Stimulated activated CD4-positive, alpha-beta T cell treated with anti-CD3 and anti-CD28 coated beads, Interleukin-2, amount 100 ng/mL, for 24 hours (primary cell): ENCODE data around the gene FCHO2.

Experiments used
- DNase-seq, 2 donors: peaks; one replicate each; pipeline ENCODE4 v3.0.0-alpha.2; 2020

FCHO2 gene

DNA sequence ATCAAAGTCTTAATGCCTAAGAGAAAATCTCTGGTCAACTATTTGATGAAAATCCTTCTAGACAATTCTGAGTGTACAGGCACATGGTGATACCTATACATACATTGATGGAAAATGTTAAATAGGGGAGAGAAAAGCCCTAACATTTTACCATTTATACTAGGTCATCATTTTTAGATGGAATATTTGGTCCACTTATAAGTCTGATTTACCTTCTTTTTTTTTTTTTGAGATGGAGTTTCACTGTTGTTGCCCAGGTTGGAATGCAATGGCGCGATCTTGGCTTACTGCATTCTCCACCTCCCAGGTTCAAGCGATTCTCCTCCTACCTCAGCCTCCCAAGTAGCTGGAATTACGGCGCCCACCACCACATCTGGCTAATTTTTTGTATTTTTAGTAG, 81.7 kb downstream of the FCHO2 start:
- no peak for DNase-seq

DNA sequence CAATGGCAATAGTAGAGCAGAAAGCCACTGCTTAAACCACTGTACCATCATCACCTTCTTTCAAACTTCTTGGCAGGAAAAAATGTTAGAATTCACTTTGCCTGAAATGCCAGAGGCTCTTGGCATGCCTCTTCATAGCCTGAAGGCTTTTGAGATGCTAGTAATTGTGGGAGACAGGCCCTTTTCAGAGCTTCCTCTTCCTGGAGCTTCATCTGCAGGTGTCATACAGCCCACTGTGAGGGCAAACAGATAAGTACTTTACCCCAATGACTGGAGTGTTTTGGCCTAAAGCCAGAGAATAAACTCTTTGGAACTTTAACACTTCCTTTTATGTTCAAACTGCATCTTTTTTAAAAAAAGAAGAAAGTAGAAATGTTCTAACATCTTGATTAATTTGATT, 83.2 kb downstream of the FCHO2 start:
- no peak for DNase-seq

DNA sequence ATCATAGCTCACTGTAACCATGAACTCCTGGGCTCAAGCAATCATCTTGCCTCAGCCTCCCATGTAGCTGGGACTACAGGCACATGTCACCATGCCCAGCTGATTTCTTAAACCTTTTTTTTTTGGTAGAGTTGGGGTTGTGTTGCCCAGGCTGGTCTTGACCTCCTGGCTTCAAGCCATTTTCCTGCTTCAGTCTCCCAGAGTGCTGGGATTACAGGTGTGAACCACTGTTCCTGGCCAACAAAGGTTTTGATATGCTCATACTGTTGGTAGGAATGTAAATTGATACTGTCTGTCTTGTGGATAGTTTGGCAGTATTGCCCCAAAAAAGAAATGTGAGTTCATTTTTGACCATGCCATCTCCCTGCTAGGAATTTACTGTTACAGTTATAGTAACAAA, 87.2 kb downstream of the FCHO2 start:
- no peak for DNase-seq

DNA sequence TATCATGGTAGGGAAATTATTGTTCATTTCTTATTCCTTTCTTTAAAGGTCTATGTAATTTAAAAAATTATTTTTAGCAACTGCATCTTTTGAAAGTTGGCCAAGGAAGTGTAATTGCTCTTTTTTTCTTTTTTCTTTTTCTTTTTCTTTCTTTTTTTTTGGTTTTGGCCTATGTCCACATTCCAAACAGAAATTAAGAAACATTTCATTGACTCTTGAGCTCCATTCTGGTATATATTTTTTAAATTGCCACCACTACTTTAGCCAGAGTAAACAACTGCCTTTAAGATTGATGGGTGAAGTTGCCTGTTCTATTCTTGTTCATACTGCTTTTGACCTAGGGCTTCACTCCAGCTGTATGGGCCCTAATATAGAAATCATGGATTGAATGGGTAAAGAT, 88.7 kb downstream of the FCHO2 start:
- no peak for DNase-seq

DNA sequence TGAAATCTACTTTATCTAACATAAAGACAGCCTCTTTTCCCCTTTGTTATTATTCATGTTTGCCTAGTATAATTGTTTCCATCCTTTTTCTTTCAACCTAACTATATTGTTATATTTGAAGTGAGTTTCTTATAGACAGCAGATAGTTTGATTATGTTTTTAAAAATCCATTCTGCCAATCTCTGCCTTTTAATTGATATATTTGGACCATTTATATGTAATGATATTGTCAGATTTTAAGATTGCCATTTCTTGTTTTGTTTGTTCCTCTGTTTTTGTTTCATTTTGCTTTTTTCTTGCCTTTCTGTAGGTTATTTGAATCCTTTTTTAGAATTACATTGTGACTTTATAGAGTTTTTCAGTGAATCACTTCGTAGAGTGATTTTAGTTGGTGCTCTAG, 89.8 kb downstream of the FCHO2 start:
- no peak for DNase-seq

DNA sequence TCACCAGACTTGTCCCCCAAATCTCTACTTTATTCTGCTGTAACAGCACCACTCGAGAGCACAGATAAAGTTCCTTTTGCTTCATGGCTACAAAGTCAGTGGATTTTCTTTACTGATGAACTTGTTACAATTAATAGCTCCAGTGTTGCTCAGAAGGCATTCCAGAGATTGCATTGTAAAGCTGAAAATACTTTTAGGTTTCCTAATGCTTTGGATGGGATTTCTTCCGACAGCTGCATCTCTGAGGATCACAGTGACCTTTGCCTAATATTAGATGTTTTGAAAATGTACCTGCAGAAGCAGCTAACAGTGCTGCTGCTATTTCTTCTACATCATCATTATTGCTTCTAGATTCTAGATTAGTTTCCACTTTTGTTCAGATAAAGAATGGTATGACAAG, 105.8 kb downstream of the FCHO2 start:
- DNase-seq, result no peak

DNA sequence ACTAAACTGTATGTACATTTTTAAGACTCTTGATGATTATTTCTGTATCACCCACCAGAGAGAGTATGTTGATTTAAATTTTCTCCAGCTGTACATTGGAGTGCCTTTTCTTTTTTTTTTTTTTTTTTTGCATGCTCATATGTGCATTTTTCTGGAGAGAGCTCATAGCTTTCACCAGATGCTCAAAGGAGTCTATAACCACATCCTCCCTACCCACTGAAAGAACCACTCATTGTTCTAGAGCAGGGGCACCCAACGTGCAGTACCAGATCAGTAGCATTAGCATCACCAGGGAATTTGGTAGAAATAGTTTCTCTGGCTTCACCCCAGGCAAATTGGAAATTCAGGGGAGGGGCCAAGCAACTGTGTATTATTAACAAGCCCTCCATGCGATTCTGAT, 110.6 kb downstream of the FCHO2 start:
- no peak for DNase-seq

DNA sequence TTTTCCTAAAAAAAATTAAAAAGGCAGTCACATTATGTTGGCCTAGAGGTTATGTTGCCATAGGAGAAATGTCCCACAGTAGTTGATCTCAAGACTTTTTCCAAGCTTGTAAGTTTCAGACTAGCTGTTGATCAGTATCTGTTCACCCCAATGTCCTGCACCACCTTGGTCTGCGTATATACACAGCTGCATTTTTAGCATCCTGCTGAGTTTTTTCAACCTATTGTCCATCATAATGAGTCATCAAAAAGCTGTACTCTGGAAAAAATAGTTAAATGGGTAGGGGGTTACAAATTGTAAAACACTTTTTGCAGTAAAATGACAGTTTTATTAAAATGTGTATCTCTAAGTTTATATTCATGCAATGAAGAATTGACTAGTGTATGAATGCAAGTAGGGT, 111.4 kb downstream of the FCHO2 start:
- no peak for DNase-seq

DNA sequence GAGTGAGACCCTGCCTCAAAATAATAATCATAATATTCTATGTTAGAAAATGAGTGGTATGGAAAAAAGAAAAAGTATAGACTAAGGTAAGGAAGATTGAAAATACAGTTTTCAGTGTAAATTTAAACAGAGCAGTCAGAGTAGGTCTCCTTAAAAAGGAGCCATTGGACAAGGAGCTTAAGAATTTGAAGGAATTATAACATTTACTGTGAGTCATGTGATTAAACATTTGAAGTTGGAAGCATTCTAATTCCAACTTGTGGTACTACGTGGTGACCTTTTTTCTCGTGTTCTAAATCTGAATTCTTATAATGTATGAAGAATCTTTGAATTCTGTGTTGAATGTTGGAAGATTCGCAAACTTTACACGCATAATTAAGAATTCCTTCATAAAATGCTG, 125.3 kb downstream of the FCHO2 start:
- no peak for DNase-seq

DNA sequence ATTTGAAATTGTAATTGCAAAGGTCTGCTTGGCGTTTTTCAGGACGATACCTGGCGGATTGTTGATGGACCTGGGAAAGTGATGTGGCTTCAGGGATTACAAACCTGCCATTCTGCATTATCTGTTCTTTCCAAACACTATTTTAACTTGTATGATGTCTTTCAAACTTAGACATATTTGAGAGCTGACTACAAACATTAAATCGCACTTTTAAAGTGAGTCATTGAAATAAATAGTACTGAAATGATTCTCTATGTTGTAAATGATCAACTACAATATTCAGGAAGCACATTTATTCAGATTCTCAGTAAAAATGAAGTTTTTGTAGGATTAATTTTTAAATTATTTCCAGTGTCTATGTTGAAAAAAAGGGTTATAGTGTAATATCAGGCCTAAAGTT, 132.2 kb downstream of the FCHO2 start:
- DNase-seq, result no peak

DNA sequence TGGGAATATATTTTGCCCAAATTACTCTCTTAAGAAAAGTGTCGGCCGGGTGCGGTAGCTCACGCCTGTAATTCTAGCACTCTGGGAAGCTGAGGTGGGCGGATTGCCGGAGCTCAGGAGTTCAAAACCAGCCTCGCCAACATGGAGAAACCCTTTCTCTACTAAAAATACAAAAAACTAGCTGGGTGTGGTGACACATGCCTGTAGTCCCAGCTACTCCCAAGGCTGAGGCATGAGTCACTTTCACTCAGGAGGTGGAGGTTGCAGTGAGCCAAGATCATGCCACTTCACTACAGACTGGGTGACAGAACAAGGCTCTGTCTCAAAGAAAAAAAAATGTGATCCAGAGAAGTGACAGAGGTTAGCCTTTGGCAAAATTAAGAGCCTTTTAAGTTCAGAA, 138.1 kb downstream of the FCHO2 start:
- peak in 1 of 2 donors; percentile 4 for DNase-seq

DNA sequence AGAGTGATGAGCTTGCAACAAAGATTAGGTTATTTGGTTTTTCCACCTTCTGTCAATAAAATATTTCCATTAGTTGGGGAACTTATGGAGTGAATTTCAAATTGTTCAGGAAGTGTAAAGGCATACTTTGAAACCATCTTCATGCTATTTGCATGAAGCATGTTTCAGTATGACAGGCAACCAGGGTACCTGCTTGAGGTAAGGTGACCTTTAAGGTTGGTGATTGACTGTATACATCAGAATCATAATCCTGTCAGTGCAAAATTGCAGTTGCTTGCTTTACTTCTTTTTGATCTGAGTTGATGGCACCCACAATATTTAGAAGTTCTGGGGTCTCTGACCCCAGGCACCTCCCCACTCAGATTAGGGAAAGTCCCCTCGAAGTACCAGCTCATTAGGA, 138.6 kb downstream of the FCHO2 start:
- DNase-seq, result no peak

DNA sequence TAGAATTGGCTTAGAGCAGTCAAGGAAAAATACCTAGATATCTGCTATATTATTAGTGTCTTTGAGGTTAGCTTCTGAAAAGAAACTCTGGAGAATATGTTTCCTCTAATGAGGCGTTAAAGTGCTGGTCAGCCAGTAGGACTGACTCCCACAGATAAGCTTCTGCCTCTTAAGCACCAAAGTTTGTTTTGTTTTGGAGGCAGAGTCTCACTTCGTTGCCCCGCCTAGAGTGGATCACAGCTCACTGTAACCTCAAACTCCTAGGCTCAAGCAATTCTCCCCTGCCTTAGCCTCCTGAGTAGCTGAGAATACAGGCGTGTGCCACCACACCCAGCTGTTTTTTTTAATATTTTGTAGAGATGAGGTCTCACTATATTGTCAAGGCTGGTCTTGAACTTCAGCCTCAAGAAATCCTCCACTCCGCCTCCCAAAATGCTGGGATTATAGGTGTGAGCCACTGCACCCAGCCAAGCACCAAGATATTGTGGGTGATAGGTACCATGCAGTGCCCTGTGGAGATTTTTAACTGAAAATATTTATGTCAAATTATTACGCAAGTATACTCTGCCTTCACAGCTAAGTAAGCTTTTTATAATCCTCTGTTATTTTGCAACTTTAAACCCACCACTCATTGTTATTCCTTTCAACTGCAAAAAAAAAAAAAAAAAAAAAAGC, 139.9 kb downstream of the FCHO2 start:
- DNase-seq, result no peak

DNA sequence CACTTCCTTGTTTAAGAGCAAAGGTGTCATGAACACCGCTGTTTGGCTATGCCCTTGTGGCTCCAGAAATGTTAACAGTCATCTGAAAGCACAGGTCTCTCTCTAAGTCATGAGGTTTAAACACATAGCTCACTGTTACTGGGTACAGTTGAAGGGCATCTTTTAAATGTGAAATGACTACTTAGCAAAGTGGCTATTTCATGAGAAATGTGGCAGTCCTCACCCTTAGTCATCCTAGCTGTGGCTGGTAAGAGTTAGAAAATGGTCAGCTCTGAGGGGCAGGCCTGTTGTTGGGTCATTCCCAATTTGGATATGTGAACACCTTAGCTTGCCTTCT, 140.4 kb downstream of the FCHO2 start:
- DNase-seq, result no peak

DNA sequence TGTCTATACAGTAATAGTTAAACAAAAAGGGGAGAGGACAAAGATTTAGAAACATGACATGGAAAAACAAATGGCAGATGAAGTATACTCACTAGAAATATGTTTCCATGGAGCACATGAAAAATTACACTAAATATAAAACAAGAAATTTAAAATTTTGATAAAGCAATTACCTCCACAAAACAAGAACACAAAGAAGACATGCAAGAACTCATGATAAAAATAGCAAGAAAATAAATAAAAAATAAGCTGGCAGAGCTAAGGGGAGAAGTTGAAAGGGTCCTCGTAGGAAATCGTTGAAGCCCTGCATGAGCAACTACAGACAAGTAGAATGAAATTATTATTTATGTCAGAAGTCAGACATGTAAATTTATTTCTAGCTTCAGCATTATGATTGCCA, 141.9 kb downstream of the FCHO2 start:
- DNase-seq, result no peak

DNA sequence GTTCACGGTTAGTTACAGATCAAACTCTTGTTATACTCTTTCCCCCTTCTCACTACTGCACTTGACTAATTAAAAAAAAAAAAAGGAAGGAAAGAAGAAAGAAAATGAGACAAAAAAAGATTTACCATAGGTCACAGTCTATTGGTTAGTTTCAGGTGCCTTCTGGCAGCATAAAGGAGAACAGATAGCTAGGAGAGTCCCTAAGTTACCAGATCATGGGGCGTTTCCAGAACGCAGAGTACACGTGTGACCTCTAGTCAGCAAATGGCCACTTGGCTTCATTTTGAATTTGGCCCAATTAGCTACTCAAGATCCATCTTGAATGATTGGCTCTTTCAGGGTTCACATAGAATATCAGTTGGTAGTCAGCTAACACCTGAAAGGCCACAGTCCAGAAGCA, 144.3 kb downstream of the FCHO2 start:
- DNase-seq, result no peak

DNA sequence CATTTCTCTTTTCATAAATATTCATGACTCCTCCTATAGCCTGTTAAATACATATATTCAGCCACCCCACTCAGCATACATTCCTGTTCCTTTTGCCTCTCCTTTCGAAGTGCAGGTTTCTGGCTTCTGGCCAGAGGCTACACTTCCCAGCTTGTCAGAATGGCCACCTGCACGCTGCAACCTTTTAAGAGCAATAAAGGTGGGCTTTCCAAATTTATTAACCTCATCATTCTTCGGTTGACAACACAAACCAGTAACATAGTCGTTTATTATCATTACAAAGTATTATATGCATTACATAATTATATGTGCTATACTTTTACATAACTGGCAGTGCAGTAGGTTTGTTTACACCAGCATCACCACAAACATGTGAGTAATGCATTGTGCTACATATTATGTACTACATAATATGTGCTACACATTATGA, 148.0 kb downstream of the FCHO2 start:
- no peak for DNase-seq

DNA sequence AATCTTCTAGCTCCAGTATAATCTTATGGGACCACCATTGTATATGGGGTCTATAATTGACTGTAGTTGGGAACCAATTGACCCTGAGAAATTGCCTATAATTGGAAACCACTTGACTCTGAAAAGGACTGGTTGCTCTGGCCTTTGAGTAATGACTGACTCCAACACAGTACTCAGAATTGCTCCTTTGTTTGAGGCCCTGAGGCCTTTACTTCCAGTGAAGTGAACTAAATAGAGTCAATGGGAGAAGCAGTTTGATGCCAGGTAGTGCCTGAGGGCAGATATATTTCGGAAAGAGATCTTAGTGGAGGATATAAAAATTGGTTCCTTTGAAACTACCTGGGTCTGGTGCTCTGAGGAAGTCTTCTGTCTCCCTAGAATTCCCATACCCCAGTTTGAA, 148.5 kb downstream of the FCHO2 start:
- DNase-seq, result no peak

DNA sequence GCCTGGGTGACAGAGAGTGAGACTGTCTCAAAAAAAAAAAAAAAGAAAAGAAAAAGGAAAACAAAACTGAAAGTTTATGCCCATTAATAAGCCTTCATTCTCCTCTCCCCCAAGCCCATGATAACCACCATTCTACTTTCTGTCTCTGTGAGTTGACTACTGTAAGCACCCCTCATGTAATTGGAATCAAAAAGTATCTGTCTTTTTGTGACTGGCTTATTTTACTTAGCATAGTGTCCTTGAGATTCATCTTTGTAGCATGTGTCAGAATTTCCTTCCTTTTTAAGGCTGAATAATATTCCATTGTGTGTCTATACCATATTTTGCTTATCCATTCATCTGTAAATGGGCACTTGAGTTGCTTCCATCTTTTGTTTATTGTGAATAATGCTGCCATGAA, 150.5 kb downstream of the FCHO2 start:
- DNase-seq, result no peak

DNA sequence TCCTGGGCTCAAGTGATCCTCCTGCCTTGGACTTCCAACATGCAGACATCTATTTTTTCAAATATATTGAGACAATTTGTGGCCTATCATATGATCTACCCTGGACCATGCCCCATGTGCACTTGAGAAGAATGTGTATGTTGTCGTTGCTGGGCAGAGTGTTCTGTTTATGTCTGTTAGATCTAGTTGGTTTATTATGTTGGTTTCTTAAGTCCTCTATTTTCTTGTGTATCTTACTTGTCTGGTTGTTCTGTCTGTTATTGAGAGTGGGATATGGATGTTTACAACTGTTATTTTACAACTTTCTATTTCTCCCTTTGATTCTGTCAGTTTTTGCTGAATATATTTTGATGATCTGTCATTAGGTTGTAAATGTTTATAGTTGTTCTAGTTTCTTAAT, 154.3 kb downstream of the FCHO2 start:
- DNase-seq, result no peak

DNA sequence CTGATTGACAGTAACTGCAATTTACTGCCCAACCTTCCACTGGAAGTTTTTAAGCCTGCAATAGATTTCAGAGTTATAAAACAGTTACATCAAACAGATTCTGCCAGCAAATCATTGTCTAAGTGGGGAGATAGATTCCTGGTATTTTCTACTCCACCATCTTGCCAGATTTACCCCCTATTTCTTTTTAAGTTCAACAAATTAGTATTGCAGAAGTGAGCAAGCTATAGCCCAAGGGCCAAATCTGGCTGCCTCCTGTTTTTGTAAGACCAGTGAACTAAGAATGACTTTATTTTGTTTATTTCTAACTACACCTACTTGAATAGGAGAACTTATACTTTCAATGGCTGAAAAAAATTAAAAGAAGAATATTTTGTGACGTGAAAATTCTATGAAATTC, 155.7 kb downstream of the FCHO2 start:
- DNase-seq, result no peak

DNA sequence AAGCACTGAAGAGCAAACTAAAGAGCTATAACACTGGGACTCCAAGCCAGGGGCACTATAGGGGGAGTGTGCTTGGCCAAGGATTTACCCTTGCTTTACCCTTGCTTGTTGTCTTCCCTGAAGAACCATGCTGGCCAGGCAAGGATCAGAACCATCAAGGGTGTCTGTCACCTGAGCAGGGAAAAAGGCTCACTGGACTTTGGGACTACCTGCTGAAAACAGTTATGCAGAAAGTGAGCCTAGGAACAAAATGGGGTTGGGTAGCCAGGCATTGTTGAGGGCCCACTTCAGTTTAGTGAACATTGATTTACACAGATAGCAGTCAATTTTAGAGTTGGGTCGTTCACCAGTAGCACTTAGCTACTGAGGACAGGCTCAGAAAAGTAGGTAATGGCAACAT, 156.5 kb downstream of the FCHO2 start:
- no peak for DNase-seq

DNA sequence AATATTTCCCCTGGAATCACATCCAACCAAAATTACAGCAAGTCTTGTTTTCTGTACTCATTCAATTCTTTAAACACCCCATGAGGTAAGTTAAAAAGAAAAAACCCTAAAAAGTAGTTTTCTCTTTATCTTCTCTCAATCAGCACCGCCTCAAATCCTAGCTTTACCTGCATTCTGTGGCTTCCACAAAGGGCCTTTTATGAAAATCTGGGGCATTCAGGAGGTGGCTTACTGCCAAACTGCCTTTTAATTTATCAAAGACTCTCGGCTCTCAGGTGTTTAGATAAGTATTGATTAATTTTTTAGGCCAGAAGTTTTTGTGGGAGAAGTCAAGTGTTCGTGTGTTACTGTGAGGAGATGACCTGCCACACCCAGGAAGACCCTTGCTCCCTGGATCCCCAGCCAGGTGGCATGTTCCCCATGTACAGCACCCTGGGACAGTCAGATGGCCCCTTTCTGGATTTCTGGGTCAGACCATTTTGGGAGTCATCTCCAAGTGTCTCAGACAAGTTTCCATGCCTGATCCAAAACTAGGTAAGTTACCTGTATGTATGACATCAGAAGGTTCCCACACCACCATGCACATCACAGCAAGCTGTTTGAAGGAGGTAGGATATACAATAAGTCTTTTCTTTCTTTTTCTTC, 158.3 kb downstream of the FCHO2 start:
- no peak for DNase-seq

DNA sequence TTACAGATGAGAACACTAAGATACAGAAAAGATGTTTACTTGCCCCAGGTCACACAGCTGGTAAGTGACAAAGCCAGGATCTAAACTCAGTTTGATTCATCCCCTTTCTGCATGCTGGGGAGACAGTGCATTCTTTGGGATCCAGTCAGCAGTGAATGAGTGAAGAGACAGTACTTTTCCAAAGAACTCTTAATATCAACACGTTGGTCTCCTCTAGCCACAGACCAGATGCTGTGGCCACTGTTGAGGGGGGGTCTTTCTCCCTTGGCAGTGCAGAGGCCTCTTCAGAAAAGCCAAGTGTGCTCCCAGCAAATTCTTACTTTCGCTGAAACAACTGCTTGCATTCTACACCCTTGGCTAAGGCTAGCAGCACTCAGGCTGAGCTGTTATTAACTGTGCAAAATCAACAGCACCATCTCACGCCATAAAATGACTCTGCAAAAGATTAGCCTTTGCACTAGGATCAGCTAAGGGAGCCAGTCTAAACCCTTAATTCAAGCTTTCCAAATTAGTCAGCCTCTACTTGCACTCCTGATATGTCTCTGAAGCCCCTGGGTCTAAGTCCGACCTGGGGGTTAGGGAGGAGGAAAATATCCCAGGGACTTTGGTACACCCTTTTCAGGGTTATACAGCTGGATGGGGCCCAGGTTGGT, 159.7 kb downstream of the FCHO2 start:
- no peak for DNase-seq

DNA sequence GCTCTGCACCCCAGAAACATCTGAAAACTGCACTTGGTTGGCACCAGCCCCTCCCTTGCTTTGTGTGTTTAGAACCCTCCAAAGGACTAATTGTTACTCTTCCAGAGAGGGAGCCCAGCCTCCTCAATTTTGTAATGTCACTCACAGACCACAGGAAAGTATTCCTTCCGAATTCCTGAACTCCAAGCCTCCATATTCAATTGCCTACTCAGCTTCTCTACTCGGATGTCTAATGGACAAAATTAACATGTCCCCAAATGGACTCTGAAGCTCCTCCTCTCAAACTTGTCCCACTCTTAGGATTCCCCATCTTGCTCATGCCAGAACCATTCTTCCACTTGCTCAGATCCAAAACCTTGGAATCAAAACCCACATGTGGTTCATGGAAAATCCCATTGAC, 160.7 kb downstream of the FCHO2 start:
- DNase-seq, result no peak
